GM19328 (cell line): ENCODE results near the gene ADGRE2.
"Not testable (repeated sequence)": the region's sequence is repeated elsewhere in the genome, so short reads cannot be mapped to it uniquely, and the experiment has no call there.

Experiments used
- ATAC-seq: cut with Tn5 transposase; IDR thresholded peaks from one replicate; pipeline ENCODE4 v1.9.1; 2021; ENCODE audit warnings: mild to moderate bottlenecking, moderate library complexity; ENCODE audit not compliant: unreplicated experiment

Gene ADGRE2

GRCh38 chr19:14780622-14781225 lies 2.4 kb upstream of the ADGRE2 start:
- not testable (repeated sequence) for ATAC-seq

DNA sequence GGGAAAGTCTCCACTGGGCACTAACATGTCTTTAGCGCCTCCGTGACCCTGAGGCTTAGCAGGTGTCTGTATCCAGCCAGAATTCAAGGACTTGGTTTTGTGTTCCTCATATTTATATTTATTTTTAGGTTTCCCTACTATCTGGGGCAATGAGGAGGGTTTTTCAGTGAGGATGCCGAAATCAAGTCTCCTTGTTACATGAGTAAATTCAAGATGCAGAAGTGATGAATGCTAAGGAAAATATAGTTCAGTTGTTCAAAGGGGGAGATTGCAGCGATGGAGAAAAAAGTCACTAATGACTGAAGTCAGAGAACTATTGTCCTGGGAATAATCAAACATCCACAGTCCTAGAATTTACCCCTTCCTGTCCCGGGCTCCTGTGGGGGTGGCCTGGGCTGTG lies 791 bp upstream of the ADGRE2 start:
- no peak for ATAC-seq

DNA sequence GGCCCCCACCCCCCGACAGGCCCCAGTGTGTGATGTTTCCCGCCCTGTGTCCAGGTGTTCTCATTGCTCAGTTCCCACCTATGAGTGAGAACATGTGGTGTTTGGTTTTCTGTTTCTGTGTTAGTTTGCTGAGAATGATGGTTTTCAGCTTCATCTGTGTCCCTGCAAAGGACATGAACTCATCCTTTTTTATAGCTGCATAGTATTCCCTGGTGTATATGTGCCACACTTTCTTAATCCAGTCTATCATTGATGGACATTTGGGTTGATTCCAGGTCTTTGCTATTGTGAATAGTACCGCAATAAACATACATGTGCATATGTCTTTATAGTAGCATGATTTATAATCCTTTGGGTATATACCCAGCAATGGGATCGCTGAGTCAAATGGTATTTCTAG lies 715 bp downstream of the ADGRE2 start:
- ATAC-seq: not testable (repeated sequence)

- ATAC-seq: no peak
These were observed 2.3 kb downstream of the ADGRE2 start for GRCh38 chr19:14775869-14776586.

GRCh38 chr19:14775326-14775725 lies 3.0 kb downstream of the ADGRE2 start:
- not testable (repeated sequence) for ATAC-seq

- ATAC-seq: no peak
These were observed 4.0 kb downstream of the ADGRE2 start for GRCh38 chr19:14774373-14774772.

DNA sequence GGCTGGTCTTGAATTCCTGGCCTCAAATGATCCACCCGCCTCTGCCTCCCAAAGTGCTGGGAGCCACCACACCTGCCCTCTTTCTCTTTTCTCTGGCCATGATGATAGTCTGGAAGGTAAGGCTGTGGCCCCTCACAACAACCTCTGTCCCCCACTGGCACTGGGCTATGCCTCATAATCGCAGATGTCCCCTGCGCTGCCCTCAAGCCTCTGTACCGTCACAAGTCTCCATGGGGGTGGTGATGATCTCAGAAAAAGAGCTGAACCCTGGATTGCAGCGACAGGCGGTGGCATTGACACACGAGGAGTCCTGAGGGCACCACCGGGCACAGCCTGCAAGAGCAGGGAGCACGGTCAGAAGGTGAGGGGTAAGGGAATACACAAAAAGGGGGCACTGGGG lies 4.6 kb downstream of the ADGRE2 start:
- not testable (repeated sequence) for ATAC-seq

- no peak for ATAC-seq
These were observed 5.4 kb downstream of the ADGRE2 start for GRCh38 chr19:14772995-14773394.

- no peak for ATAC-seq
These were observed 5.9 kb downstream of the ADGRE2 start for GRCh38 chr19:14772467-14772866.

DNA sequence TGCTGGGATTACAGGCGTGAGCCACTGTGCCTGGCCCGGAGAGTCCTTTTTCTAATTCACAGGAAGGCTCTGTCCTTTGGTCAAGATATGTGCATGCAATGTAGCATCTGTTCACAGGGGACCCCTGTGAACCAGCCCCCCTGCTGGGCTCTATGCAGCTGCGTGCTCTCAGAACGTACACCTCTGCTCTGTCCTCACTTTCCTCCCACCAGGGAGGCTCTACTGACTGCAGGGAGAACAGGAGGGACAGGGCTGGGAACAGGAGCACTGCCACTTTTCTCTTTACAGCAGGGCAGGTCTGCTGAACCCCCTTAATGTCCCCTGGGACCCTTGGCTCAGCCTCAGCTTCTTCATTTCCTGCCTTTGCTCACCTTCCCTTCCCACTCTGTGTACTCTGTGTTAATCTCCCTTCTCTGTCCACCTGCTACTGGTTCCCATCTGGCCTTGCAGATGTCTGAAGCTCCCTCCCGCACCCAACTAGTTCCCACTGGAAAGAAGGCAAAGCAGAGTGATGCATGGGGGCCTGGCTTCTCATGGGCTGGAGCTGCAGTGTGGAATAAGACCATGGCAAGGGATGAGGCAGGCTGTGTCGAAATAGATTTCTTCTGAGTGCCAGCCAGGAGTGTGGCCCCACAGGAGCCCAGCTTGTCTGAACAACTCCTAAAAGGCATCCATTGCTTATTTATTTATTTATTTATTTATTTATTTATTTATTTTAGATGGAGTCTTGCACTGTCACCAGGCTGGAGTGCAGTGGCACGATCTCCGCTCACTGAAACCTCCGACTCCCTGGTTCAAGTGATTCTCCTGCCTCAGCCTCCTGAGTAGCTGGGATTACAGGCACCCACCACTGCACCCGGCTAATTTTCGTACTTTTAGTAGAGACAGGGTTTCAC lies 7.2 kb downstream of the ADGRE2 start:
- ATAC-seq: no peak

DNA sequence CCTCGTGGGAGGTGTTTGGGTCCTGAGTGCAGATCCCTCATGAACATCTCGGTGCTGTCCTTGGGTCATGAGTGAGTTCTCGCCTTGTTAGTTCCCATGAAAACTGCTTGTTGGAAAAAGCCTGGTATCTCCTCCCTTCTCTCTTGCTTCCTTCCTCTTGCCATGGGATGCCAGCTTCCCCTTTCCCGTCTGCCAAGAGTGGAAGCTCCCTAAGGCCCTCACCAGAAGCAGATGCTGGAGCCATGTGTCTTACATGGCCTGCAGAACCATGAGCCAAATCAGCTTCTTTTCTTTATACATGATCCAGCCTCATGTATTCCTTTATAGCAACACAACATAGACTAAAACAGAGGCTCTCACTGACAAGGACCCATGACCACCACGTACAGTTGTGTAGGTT lies 8.2 kb downstream of the ADGRE2 start:
- ATAC-seq: no peak

- ATAC-seq: no peak
These were observed 9.2 kb downstream of the ADGRE2 start for GRCh38 chr19:14769201-14769600.

DNA sequence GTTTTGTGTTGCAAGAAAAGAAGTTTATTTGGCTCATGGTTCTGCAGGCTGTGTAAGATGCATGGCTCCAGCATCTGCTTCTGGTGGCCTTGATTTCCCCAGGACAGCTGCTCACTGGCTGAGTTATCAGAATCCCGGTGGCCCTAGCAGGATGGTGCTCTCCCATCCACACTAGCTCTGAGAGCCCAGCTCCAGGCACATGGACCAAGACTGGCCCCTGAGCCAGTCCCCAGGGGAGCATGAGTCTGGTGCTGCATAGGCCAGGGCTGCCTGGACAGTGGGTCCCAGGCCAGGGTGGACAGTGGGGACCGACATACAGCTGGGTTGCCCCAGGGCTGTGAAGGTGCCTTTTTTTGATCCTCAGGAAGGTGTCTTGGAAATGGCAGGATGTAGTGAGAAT lies 10.4 kb downstream of the ADGRE2 start:
- ATAC-seq: no peak

- ATAC-seq: no peak
These were observed 10.8 kb downstream of the ADGRE2 start for GRCh38 chr19:14767466-14767971.

GRCh38 chr19:14765841-14766240 lies 12.5 kb downstream of the ADGRE2 start:
- not testable (repeated sequence) for ATAC-seq

DNA sequence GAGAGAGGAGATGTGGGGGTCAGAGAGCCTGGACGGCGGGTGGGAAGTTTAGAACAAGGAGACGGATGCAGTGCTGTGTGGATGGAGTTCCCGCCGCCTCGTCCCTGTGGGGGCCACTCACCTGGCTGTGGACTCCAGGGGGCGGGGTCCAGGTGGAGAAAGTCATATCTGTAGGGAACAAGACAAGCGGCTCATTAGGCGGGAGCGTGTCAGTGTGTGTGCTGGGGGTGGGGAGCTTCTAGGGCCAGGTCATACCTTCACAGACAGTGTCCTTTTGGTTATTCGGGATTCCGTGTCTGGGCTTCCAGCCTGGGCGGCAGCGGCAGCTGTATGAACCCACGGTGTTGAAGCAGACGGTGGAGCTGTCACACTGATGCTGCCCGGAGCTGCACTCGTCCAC lies 13.0 kb downstream of the ADGRE2 start:
- not testable (repeated sequence) for ATAC-seq

- no peak for ATAC-seq
These were observed 14.0 kb downstream of the ADGRE2 start for GRCh38 chr19:14764401-14764800.

DNA sequence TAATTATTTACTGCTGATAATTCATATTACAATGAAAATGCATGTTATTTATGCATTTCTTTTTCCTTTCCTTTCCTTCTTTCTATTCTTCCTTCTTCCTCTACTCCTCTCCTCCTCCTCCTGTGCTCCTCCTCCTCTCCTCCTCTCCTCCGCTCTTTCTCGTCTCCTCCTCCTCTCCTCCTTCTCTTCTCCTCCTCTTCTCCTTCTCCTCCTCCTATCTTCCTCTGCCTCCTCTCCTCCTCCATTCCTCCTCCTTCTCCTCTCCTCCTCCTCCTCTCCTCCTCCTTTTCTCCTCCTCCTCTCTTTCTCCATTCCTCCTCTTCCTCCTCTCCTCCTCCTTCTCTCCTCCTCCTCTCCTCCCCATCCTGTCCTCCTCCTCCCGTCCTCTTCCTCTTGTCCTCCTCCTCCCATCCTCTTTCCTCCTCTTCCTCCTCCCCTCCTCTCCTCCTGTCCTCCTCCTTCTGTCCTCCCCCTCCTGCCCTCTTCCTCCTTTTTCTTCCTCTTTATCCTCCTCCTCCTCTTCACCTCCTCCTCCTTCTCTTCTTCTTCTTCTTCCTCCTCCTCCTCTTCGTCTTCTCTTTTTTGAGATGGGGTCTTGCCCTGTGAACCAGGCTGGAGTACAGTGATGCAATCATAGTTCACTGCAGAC lies 14.7 kb downstream of the ADGRE2 start:
- ATAC-seq: no peak

DNA sequence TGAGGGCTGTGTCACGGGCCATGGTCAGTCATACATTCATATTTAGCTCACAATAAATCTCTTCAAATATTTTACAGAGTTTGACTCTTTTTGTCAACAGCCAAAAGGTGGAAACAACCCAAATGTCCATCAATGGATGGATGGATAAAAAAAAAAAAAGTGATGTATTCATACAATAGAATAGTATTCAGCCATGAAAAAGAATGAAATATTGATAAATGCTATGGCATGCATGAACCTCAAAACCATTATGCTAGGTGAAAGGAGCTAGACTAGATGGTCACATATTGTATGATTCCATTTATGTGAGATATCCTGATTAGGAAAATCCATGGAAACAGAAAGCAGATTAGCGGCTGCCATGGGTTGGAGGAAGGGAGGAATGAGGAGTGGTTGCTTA lies 16.2 kb downstream of the ADGRE2 start:
- ATAC-seq: no peak

GRCh38 chr19:14761607-14762006 lies 16.8 kb downstream of the ADGRE2 start:
- no peak for ATAC-seq

DNA sequence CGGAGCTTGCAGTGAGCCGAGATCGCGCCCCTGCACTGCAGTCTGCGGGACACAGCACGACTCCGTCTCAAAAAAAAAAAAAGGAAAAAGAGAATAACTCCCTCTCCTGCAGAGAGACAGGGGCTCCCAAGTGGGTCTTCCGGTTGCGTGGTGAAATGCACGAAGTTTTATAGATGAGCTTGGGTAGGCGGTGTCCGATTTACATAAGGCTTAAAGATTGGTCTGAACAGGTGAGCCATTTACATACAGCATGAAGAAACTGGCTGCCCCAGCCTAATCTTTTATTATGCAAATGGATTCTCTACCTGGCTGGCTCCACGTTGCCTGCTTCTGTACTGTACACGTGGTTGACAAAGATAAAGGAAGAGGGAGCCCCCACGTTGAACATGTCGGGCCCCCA lies 19.5 kb downstream of the ADGRE2 start:
- no peak for ATAC-seq
